Stimulated activated CD4-positive, alpha-beta T cell treated with anti-CD3 and anti-CD28 coated beads, Interleukin-4, amount 100 ng/mL, for 4 hours (primary cell): Measurements from ENCODE around the gene NDNF.

ENCODE experiments used
- DNase-seq, 2 experiments: peaks; one replicate each; pipeline ENCODE4 v3.0.0-alpha.2; 2020

Gene NDNF

DNA sequence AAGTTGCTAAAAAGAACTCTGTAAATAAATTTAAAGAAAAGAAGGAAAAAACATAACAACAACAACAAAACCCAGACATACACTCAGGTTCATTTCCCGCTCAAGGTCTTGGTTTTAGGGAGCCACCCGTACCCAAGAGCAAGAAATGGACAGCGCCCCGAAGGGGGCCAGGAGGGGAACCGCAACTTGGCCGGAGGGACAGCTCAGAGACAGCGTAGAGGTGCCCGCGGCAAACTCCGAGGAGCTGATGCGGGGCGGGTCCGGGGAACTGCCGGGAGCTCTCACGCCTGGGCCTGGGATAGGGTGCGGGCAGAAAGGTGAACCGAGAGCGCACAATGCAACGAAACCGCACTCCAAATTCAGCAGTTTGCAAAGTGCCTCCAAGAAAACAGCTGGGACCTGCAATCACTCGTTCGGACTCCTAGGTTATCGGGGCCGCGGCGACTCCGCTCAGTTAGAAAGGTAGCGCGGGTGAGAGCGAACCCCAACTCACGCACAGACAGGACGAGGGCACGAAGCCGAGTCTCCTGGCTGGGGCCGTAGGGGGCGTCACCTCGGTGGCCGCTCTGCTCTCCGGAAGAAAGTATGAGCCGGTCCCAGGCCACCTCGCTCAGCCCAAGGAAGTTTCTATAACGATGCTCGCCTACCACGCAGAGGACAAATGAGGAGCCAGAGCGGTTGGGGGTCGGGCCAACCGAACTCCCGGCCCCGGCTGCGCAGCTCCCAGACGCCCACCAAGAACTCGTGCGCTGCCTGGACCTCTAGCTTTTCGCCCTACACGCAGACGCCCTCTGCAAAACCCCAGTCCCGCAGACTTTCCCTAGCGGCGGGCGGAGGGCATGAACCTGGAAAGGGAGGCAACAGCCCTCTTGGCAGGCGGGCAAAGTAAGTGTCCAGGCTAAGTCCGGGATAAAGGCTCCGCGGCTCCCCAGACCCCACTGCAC, 1.4 kb downstream of the NDNF start:
- DNase-seq, result peak in 1 of 2 experiments; percentile 4

DNA sequence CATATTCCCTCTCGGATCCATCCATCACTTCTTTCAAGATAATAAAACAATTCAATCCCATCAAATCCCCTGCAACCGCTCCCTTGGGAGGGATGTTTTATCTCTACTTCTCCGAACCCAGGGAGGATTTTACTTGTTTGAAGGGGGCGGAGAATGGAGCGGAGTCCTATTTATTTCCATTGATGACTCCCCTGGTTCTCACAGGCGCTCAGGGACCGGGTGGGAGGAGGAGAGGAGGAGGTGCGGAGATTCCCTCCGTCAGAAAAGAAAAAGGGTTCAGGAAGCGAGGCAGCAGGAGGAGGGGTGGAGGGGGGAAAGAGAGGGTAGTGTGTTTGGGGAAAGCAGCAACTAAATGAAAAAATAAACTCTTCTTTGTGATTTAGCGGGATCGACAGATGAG, 2.1 kb downstream of the NDNF start:
- no peak for DNase-seq

DNA sequence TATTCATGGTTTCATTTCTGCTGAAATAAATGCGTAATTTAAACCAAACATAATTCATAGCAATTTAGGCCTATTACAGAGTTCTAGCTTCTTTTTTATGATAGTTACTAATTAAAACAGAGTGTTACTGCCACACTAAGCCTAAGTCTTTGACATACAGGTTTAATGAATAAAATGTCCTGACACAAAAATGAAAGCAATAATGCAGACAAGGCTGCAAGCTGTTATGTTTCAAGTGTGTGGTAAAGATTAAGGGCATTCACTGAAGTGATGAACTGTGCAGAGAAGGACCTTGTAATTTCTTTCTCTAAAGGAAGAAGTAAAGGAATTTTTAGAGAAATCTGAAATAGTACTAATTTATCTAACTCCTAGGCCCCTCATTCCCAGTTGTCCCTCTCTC, 2.9 kb downstream of the NDNF start:
- no peak for DNase-seq

DNA sequence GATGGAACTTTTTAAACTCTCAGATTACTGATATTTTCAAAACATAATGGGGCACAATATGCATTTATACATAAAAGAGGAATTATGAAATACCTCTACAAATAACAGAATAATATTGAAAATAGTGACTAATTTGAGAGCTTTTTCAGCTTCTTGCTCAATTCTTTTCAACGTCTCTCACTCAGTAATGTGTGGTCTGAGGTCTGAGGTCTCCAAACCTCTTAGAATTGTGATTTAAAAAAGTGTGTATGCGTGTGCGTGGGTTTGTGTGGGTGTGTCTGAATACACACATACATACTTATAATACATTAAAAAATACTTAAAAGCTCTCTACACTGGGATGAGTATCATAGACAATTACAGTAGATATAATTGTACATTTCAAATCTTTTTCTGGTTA, 7.9 kb downstream of the NDNF start:
- DNase-seq, result no peak

DNA sequence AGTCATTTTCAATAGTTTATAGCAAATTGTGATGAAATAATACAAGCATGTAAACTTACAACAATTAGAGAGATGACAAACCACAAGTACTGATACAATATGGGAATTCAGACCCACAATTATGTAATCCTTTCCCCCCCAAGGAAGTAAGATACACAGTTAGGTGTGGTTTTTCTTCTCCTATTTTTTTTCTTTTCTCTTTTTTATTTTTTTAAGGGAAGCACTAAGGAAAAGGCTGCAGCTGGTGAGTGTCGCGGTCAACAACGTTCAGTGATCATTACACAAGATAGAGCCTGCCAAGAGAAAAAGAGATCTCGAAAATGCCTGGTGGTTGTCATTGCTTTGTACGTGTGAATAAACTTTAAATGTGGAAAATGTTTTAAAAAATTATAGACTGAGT, 9.8 kb downstream of the NDNF start:
- DNase-seq, result no peak

DNA sequence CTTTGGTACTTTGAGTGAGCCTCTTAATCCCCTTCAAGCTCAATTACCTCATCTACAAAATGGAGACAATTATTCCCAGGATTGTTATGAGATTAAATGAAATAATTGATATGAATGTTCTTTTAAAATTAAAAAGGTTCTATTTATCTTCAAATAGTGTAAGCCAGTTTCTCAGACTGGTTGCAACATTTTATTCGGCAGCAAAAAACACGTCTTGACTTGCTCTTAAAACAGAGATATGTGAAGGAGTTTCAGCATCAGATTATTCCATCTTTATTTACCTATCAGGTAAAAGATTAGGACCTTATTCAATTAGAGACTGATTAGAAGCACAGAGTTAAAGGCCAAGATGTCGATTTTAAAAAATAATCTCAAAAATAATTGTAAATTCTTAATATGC, 10.5 kb downstream of the NDNF start:
- no peak for DNase-seq

DNA sequence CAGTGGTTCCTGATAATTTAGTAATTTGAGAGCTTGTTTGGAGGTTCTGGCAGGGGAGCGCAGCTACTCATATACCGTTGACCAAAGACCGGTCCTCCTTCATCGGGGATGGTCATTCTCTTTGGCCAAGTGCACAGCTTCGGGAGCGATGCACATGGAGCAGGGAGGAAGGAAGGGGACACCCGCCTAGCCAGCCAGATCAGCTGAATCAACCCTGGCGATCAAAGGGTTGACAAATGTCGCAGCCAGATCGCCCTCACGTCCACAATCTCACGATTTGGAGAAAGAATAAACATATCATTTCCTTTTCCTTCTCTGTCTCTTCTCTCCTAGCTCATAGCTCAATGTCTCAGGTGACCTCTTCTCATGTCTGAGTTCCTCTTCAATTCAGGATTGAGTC, 11.1 kb downstream of the NDNF start:
- DNase-seq, result no peak

DNA sequence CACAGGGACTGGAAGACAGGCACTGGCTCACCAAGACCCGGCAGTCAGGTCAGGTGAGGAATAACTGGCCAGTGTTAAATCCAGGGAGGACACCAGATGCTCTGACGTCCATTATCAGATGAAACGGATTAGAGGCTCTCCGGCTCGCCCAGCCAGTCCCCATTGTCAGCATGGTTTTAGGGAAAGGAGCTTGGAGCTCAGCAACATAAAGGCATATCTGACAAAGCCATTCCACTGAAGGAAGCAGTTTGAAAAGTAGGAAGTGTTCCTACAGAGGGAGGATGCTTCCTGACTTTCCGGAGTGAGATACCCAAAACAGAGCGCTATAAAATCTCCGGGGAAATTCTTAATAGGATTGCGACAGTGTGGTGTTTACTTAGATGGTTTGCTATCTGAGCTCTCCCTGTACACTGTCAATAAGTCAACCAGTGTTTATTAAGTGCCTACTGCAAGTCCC, 14.8 kb downstream of the NDNF start:
- no peak for DNase-seq

DNA sequence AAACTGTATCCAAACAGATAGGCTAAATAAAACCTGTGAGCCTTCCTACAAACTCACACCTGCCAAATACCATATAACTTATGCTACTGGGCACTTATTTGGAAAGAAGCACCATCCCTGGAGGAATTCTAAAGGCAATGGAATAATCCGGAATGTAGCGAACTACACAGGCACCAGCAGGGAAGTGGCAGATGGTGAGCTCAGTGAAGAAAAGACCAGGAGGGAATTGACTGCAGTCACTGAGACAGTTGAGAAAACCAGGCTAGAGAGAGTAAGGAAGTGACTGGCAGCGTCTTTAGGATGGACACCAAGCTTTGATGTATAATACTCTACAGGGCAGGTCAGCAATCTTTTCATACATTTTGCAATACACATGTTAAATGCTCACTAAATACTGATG, 16.3 kb downstream of the NDNF start:
- DNase-seq, result no peak

DNA sequence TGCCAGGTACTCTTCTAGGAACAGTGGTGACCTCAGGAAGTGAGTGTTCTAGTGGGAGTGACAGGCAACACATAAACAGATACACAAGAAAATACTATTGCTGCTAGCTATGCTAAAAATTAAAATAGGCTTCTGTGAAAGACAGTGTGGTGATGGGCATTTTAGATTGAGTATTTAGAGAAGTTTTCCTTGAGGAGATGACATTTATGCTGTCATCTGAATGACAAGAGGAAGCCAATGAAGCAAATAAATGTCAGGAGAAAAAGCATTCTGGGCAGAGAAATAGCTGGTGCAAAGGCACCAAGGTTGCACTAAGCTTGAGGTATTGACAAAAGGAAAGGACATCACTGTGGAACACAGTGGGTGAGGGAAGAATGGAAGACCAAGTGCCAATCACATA, 18.0 kb downstream of the NDNF start:
- DNase-seq, result no peak

DNA sequence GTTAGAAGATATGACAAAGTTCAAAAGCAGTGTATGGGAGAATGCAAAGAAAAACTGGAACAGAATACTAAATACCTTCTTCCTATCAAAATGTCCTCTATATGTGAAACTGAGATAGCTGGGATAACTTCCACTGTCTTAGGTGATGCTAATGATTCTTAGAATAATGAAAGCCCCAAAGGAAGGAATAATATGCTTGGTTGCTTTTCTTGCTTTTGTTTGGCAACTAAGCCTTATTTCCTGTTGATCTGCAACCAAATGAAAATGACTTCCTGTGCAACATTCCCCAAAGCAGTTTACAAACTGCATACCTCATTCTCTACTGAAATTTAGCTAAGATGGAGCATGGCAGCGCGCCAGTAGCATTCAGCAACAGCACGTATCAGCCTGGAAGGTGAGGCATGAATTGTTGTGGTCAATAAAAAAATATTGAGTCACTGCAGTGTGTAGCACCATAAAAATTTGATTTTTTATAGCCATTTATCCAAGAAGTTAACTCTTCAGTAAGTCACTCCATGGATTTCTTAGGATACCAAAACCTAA, 18.7 kb downstream of the NDNF start:
- no peak for DNase-seq

DNA sequence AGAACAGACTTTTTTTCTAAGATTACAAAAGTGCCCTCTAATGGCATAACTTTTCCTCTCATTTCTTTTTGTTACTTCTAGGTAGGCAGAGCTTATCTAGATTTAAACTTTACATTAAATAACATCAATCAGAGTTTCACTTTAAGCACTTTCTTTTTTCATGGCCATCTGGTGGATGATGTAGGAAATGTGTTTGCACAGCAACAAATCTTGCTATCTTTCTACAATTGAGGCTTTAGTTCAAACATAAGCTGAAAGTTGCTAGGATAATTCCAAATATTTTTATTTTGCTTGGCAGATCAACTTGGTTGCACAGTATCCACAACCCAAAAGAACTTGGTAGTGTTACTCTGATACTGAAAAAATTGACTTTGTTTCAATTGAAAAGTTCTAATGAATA, 22.0 kb downstream of the NDNF start:
- DNase-seq, result no peak

DNA sequence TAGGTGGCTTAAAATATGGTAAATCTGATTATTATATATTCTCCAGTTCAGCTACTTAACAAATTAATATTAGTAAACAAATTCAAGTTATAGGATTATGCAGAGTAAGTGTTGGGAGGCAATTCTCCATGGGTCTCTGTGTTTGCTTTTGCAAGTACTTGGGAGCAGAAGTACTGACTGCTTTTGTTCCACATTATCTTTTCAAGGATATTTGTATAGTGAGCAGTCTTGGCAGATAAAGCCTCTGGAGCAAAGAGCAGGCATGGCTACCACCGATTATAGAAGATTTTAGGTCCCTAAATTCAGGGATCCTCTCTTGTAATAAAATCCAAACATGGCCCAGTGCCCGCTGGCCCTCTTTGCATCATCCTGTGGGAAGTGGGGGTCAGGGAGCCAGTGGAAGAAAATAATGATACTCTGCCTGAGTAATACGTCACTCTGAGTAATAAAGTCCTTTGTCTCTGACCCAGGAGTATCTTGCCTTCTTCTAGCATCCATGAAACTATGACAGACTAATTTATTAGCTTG, 23.2 kb downstream of the NDNF start:
- no peak for DNase-seq

DNA sequence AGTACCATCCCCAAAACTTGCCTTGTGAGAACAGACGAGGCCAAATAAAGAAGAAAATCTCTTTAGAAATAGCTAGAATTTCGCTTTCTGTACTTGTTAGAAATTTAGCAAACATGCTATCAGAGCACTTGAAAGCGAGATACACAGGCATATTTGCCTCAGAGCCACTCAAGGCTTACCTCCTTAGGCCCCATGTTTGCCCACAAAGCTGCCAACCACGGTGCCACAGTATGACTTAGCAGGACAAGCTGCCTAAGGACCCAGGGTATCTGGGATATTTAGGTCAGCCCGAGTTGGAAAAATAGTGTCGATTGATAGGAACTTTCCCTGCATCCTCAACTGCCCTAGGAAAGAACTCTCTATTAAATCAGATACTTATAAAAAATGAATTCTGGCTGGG, 24.2 kb downstream of the NDNF start:
- no peak for DNase-seq

DNA sequence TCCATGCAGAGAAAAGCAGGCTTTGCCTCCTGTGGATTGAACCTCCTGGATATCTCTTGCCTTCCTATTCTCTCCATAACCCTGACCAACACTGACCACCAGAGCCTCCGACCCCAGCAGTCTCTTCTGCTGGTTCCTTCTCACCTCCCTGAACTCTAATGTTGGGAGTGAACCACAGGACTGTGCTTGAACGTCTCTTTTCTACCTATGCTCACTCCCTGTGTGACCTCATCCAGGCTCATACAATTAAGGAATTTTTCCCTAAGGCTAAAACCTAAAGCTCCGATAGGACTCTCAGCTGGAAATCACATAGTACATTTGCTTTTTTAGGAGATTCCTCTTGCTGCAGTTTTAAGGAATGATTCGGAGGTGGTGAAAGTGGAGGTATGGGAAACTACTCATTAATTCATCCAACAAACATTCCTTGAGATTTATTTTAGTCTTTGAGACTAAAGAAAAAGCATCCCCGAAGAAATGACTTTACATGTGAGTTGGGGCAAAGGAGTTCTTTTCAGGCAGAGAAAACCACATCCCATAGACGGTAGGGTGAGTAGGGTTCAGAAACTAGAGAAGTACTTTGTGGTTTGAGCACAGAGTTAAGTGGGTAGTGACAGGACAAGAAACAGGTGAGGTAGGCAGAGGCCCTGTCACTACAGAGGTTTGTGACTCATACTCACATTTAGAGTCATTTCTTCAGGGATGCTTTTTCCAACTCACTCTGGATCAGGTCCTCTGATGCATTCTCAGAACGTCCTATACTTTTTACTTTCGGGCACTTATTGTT, 30.8 kb downstream of the NDNF start:
- peak in 1 of 2 experiments; percentile 8 for DNase-seq

DNA sequence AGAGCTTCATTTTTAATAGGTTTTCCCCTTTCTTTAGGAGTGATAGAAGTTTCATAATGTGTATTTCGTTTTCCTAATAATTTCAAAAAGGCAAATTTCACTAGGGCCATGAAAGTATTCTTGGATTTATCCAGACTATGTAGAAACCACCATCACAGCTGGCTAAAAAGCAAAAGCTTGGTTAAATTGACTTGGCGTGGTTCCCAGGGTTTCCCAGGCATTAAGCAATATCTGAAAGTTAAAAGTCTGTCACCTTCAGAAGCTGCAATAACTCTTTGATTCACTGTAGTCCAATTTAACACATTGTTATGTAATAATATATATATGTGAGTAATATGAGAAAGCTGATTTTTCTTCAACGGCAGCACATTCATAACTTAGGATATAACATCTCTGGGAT, 38.3 kb downstream of the NDNF start:
- DNase-seq, result no peak

DNA sequence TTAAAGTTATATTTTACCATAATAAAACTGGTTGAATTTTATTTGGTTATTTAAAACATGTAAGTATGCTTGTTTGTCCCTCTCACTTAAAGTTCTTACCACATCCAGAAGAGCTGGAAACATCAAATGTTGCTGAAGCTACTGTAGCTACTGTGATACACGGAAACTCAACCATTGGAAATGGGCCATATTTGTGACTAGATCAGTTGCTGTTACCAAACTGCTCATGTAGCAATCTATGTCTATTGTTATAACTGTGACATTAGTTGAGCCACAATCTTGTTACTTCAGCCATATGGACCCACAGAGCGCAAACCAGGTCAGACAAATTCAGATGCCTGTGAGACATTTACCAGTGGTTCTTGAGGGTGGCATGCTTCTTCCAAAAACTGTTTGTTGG, 41.6 kb downstream of the NDNF start:
- no peak for DNase-seq

DNA sequence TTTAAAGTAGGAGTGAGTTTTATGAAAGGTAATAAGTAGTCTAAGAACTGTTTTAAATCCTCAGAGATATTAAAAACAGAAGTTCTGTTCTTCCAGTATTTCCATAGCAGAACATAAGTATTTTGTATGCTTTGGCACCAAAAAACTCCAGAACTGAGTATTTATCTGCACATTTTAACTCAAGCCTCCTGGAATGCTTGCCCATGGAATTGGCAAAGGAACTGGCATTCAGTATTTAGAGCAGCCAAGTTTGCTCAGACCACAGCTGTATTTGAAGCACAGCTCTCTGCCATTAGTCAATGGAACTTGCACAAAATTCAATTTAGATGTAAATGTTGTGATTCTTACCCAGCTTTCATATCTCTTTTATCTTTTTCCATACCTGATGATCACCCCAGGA, 42.2 kb downstream of the NDNF start:
- no peak for DNase-seq

DNA sequence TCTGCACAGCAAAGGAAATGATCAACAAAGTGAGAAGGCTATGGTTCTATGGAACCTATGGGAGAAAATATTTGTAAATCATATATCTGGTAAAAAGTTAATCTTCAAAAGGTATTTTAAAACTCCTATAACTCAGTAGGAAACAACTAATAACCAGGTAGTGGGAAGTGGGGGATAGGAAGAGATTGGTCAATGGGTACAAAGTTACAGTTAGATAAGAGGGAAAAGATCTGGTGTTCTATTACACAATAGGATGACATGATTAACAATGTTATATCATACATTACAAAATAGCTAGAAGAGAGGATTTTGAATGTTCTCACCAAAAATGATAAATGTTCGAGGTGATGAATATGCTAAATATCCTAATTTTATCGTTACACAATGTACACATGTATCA, 46.3 kb downstream of the NDNF start:
- DNase-seq, result no peak

DNA sequence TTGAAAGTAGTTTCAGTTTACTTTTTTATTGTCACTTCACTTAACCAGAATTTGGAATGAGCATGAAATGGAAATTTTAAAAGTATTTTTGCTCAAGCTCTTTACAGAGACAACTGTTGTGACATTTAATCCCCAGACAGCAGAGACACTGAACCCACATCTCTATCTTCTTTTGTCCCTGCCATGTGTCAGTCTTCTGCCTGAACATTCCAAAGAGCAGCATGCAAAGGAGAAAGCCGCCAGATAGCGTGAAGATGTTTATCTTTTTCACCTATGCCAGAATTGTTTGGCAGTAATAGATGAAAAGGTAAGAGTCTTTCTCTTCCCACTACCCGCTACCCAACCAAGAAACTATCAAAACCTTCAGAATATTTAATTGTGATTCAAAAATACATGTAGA, 46.8 kb downstream of the NDNF start:
- no peak for DNase-seq

DNA sequence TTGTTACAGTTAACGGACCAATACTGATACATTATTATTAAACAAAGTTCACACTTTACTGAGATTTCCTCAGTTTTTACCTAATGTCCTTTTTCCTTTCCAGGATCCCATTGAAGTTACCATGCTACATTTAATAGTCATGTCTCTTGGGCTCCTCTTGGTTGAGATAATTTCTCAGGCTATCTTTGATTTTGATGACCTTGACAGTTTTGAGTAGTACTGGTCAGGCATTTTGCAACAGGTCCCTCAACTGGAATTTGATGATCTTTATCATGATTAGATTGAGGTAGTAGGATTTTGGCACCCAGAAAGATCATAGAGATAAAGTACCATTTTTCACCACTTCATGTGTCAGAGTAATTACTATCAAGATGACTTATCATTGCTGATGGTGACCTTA, 53.8 kb downstream of the NDNF start:
- no peak for DNase-seq

DNA sequence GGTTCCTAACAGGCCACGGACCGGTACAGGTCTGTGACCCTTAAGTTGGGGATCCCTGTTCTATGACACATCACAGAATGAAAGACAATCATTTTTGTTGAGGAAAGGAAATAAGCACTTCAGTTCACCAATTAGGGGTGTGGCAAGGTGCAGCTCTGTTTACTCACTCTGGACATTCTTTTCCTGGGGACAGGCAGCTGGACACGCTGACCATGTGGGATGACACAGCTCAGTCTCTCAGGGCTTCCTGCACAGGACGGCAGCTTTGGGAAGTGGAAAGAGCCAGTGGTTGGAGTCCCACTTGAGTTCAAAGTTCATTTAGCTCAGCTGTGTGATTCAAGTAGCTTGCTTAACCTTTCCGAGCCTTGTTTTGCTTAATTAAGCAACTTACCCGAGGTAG, 55.7 kb downstream of the NDNF start:
- DNase-seq, result no peak

DNA sequence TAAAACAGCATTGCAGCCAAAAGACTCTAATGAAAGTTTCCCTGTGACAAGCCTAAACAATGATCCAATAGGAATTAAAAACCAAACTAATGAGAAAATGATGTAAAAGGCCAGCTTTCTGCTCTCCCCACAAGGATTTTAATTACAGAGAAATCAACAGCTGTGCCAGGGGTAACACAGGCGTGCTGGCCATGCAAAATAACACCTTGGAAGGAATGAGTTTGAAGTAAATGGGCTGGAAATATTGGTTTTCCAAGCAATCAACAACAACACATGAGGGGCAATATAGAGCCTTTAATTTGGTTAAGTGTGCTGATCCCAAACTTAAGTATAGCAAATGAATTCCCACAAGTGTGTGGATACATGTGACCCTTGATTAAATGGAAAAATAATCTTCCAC, 56.9 kb downstream of the NDNF start:
- DNase-seq, result no peak

DNA sequence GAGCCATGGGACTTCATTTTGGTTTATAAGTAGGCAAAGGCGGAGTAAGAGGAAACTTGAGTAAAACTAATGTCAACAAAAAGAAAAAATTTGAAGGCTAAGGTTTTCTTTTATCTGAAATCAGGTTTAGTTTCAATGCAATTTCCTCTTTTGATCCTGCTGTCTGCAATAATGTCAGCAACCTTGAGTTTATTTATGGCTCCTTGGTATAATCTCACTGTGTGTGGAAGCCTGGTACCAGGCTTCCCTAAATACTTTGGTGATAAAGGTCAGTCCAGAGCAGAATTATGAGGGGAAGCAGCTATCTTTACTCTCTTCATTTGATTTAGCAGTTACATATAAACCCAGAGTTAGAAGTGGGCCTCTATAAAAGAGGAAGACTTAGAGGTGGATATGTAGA, 57.8 kb downstream of the NDNF start:
- no peak for DNase-seq
